Adrenal gland (tissue), 12 donors: ENCODE data around the gene SNED1. TPM values are rescaled to one million over a fixed set of nuclear protein-coding genes. Genes with fewer than 3 reads are reported as not detected.

ENCODE experiments used
- DNase-seq, 7 donors: peaks; one replicate each; pipeline ENCODE4 v3.0.0-alpha.2; 2019 to 2020
- H3K27ac ChIP-seq, 5 donors: fragments of 200-600 bp; sonication (generic) in 4 of 5; 1 replicate in 3 of 5; 2 replicates in 2 of 5; pipeline versions ENCODE4 v1.5.1 to v1.8.0; 2016 to 2020; ENCODE audit warnings: mild to moderate bottlenecking in 1 of 5
- H3K27me3 ChIP-seq: fragments of 200-600 bp; 2 replicates; pipeline ENCODE4 v1.8.0; 2021
- H3K36me3 ChIP-seq, 2 donors: fragments of 200-600 bp; replicated peaks in 1 of 2; 1 replicate in 1 of 2; 2 replicates in 1 of 2; pipeline versions ENCODE4 v1.5.1 to v1.8.0; 2018 to 2022
- H3K4me1 ChIP-seq, 2 donors: fragments of 200-600 bp; replicated peaks in 1 of 2; 1 replicate in 1 of 2; 2 replicates in 1 of 2; pipeline versions ENCODE4 v1.5.1 to v1.8.0; 2018 to 2021
- H3K4me3 ChIP-seq, 4 donors: fragments of 200-600 bp; sonication (generic) in 3 of 4; one replicate each; pipeline ENCODE4 v1.5.1; 2016 to 2018
- H3K9me3 ChIP-seq, 3 donors: fragments of 200-600 bp; sonication (generic) in 1 of 3; replicated peaks in 1 of 3; 1 replicate in 2 of 3; 2 replicates in 1 of 3; pipeline versions ENCODE4 v1.5.1 to v1.8.0; 2016 to 2021
- CTCF ChIP-seq, 6 experiments: fragments of 450-650 bp in 4 of 6; fragments of 200-600 bp in 2 of 6; sonication (generic) in 1 of 6; IDR thresholded peaks; 1 replicate in 5 of 6; 2 replicates in 1 of 6; pipeline versions ENCODE4 v1.5.1 to v1.8.0; 2016 to 2021; ENCODE audit warnings: antibody characterized with exemption in 6 of 6, mild to moderate bottlenecking in 2 of 6, moderate library complexity in 1 of 6
- POLR2A ChIP-seq, 2 donors: fragments of 450-650 bp; IDR thresholded peaks; one replicate each; pipeline ENCODE4 v1.6.1; 2017; ENCODE audit warnings: antibody characterized with exemption in 2 of 2, mild to moderate bottlenecking in 2 of 2, moderate library complexity in 1 of 2
- WGBS, 4 donors: extraction: QIAGEN DNeasy Blood & Tissue Kit in 2 of 4; methylation state at CpG; one replicate each; pipeline versions ENCODE4 v1.1.5 to v1.1.7; 2013 to 2017; 5-methylcytosine and 5-hydroxymethylcytosine counted together
- intact Hi-C, 2 donors: fragments of 100-400 bp; cut with DNase I; formaldehyde crosslinking; loops; one replicate each; pipeline versions ENCODE4 v1.14.1 to v1.15.0; 2022 to 2023
- polyA plus RNA-seq, 3 donors: library from polyadenylated mRNA; stranded (reverse); fragments of 200-250 nt in 2 of 3; fragments of 350-450 nt in 1 of 3; fragmentation: Illumina TruSeq in 1 of 3; extraction: RNeasy Lipid Tissue Mini Kit (QIAGEN cat#74804) in 1 of 3; gene quantifications; one replicate each; pipeline ENCODE4 v1.2.3, GENCODE V29; 2013 to 2014
- total RNA-seq, 9 donors: library from RNA; depleted of rRNA in 4 of 9; stranded (reverse); fragments of >200 nt in 4 of 9; fragments of 120-200 nt in 1 of 9; fragmentation: NEBNext Ultra II Directional in 1 of 9; extraction: Animal tissue kit (Norgen Biotek cat#: 25700) in 1 of 9; gene quantifications; one replicate each; pipeline versions ENCODE4 v1.1.0 to v1.2.4, GENCODE V29; 2013 to 2023
- donor health status: healthy with polysubstance abuse.
- donor health status: Bipolar disorder and iron deficiency.
- donor health status: DM: yes; HTN: yes; CAD: no.
- donor health status: DM: no; HTN: no; CAD: no.
- donor health status: DM: no; HTN: no; CAD: no.
- donor health status: DM: yes; HTN: yes; CAD: no.

Gene SNED1
- total and polyA plus RNA-seq, 12 donors, result 3.1 to 59.5 (median 22.9) TPM

GRCh38 chr2:241070811-241071676 is 72.6 kb downstream of the SNED1 start:
- 83 to 90% (median 88%) methylated on average over 16 to 31 of the region's 31 CpGs for WGBS, 4 donors
- Histone ChIP-seq H3K4me1 (no peaks in the 10 kb centered on the region), H3K4me3 (no peak overlapping the region), H3K27me3 (no peaks in the 10 kb centered on the region), H3K36me3 (peaks cover 0 to 19% of the 10 kb centered on the region in 2 donors), H3K27ac (no peak overlapping the region), H3K9me3 (no peaks in the 10 kb centered on the region)
- DNase-seq, result peak in 2 of 7 donors; percentile 12 to 44
- TF ChIP-seq POLR2A (IDR thresholded peaks at IDR 0.05), result no peak
- no peak for TF ChIP-seq CTCF (IDR thresholded peaks at IDR 0.05)
- intact Hi-C loops, result no loop called here

- no peak for TF ChIP-seq POLR2A (IDR thresholded peaks at IDR 0.05)
- no peak for TF ChIP-seq CTCF (IDR thresholded peaks at IDR 0.05)
- Histone ChIP-seq H3K27me3 (no peaks in the 10 kb centered on the region), H3K27ac (no peak overlapping the region), H3K36me3 (peaks cover 0 to 19% of the 10 kb centered on the region in 2 donors), H3K9me3 (no peaks in the 10 kb centered on the region), H3K4me3 (no peak overlapping the region), H3K4me1 (no peaks in the 10 kb centered on the region)
- intact Hi-C loops, result no loop called here
- 89 to 91% (median 90%) methylated on average over 5 to 25 of the region's 25 CpGs; no CpG with 5 or more reads in 1 of the 4 donors for WGBS, 4 donors
- peak in 1 of 7 donors; percentile 30 for DNase-seq
Observed at GRCh38 chr2:241071677-241072111, 73.3 kb downstream of the SNED1 start.

GRCh38 chr2:241072151-241072550 is 73.7 kb downstream of the SNED1 start:
- H3K36me3 ChIP-seq, result peaks cover 0 to 19% of the 10 kb centered on the region in 2 donors
- no peaks in the 10 kb centered on the region for H3K27me3 ChIP-seq
- 86 to 96% (median 91%) methylated on average over 3 to 9 of the region's 9 CpGs for WGBS, 4 donors
- DNase-seq, result peak in 2 of 7 donors; percentile 18 to 42
- no peak overlapping the region for H3K4me3 ChIP-seq
- intact Hi-C loops, result no loop called here
- no peak overlapping the region for H3K27ac ChIP-seq
- no peaks in the 10 kb centered on the region for H3K9me3 ChIP-seq
- TF ChIP-seq CTCF (IDR thresholded peaks at IDR 0.05) (no peak), POLR2A (IDR thresholded peaks at IDR 0.05) (no peak)
- H3K4me1 ChIP-seq, result no peaks in the 10 kb centered on the region

GRCh38 chr2:241072553-241073165 is 74.2 kb downstream of the SNED1 start:
- no peaks in the 10 kb centered on the region for H3K9me3 ChIP-seq
- intact Hi-C loops, result no loop called here
- H3K4me3 ChIP-seq, result no peak overlapping the region
- H3K4me1 ChIP-seq, result no peaks in the 10 kb centered on the region
- WGBS, 4 donors, result 79 to 89% (median 85%) methylated on average over 12 to 14 of the region's 14 CpGs
- TF ChIP-seq POLR2A (IDR thresholded peaks at IDR 0.05) (no peak), CTCF (IDR thresholded peaks at IDR 0.05) (no peak)
- DNase-seq, result peak in 1 of 7 donors; percentile 37
- H3K27ac ChIP-seq, result no peak overlapping the region
- no peaks in the 10 kb centered on the region for H3K27me3 ChIP-seq
- H3K36me3 ChIP-seq, result peaks cover 0 to 19% of the 10 kb centered on the region in 2 donors
